Progenitor cell of endocrine pancreas (in vitro differentiated cells): Measurements from ENCODE around the gene SUCO. TPM values are rescaled to one million over a fixed set of nuclear protein-coding genes. Genes with fewer than 3 reads are reported as not detected.

ENCODE experiments used
- DNase-seq: peaks from one replicate; pipeline ENCODE4 v3.0.0; 2021; ENCODE audit warnings: low spot score; ENCODE audit not compliant: unreplicated experiment
- H3K27ac Mint-ChIP-seq: 2 replicates; pipeline ENCODE4 v1.8.0; 2021; ENCODE audit warnings: mild to moderate bottlenecking, moderate library complexity, mixed read lengths
- H3K27me3 Mint-ChIP-seq: 2 replicates; pipeline ENCODE4 v1.8.0; 2021; ENCODE audit warnings: mixed read lengths
- H3K36me3 Mint-ChIP-seq: 2 replicates; pipeline ENCODE4 v1.8.0; 2022; ENCODE audit warnings: mixed read lengths; ENCODE audit not compliant: insufficient read depth
- H3K4me1 Mint-ChIP-seq: 2 replicates; pipeline ENCODE4 v1.8.0; 2021; ENCODE audit warnings: low read depth, mixed read lengths
- H3K4me3 Mint-ChIP-seq: 2 replicates; pipeline ENCODE4 v1.8.0; 2021; ENCODE audit warnings: low read depth, mild to moderate bottlenecking, moderate library complexity, mixed read lengths
- H3K9me3 Mint-ChIP-seq: 2 replicates; pipeline ENCODE4 v1.8.0; 2021; ENCODE audit warnings: low read depth, mixed read lengths
- total RNA-seq: library from RNA; stranded (reverse); gene quantifications from 2 replicates; pipeline ENCODE4 v1.2.1, GENCODE V29; 2021
- TF ChIP-seq, protein P1 (sequence below): fragments of 200-600 bp; sonication (generic); IDR thresholded peaks from one replicate; pipeline ENCODE4 v1.5.0; 2021; ENCODE audit warnings: antibody characterized with exemption, mild to moderate bottlenecking; ENCODE audit not compliant: unreplicated experiment

SUCO gene
- total RNA-seq, 1 donor from 2014 or later = 58.0 TPM

DNA sequence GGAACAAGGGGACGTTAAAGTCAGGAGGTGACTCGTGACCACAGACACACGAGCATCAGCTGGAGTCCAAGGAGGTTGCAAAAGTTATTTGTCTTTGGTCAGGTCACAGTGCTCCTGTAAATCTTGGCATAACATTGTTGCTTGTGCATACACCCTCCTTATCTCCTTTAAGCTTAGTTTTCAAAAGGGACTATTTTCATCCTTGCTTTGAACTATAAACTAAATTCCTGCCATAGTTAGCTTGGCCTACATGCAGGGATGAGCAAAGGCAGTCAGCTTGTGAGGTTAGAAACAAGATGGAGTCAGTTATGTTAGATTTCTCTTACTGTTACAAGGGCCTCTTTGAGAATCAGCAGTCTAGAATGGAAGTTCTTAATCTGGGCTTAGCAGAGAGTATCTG lies 97.9 kb downstream of the SUCO start:
- Mint-ChIP-seq H3K4me3 (no peak overlapping the region), H3K9me3 (peaks cover 9% of the 10 kb centered on the region), H3K4me1 (peaks cover 6% of the 10 kb centered on the region), H3K27ac (no peak overlapping the region), H3K36me3 (no peaks in the 10 kb centered on the region), H3K27me3 (no peaks in the 10 kb centered on the region)
- no peak for DNase-seq
- TF ChIP-seq, protein P1, sequence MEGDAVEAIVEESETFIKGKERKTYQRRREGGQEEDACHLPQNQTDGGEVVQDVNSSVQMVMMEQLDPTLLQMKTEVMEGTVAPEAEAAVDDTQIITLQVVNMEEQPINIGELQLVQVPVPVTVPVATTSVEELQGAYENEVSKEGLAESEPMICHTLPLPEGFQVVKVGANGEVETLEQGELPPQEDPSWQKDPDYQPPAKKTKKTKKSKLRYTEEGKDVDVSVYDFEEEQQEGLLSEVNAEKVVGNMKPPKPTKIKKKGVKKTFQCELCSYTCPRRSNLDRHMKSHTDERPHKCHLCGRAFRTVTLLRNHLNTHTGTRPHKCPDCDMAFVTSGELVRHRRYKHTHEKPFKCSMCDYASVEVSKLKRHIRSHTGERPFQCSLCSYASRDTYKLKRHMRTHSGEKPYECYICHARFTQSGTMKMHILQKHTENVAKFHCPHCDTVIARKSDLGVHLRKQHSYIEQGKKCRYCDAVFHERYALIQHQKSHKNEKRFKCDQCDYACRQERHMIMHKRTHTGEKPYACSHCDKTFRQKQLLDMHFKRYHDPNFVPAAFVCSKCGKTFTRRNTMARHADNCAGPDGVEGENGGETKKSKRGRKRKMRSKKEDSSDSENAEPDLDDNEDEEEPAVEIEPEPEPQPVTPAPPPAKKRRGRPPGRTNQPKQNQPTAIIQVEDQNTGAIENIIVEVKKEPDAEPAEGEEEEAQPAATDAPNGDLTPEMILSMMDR = no peak

DNA sequence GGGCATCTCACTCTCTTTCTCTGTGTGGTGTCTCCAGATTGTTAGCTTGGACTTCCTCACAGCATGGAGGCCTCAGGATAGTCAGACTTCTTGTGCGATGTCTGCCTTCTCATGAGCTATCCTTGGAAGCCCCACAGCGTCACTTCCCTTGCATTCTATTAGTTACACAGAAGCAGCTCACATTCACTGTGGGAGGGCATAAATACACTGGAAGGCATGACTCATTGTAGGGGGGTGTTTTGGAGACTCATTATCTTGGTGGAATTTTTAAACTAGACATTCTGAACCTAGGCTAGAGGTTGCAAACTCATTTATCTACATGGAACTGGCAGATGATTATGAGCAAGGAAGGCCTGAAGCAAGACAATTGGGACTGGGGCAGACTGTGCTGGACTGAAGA lies 104.6 kb downstream of the SUCO start:
- Mint-ChIP-seq H3K36me3 (no peaks in the 10 kb centered on the region), H3K4me1 (no peaks in the 10 kb centered on the region), H3K4me3 (no peak overlapping the region), H3K9me3 (peaks cover 3% of the 10 kb centered on the region), H3K27me3 (no peaks in the 10 kb centered on the region), H3K27ac (no peak overlapping the region)
- no peak for DNase-seq
- TF ChIP-seq, protein P1 = no peak

DNA sequence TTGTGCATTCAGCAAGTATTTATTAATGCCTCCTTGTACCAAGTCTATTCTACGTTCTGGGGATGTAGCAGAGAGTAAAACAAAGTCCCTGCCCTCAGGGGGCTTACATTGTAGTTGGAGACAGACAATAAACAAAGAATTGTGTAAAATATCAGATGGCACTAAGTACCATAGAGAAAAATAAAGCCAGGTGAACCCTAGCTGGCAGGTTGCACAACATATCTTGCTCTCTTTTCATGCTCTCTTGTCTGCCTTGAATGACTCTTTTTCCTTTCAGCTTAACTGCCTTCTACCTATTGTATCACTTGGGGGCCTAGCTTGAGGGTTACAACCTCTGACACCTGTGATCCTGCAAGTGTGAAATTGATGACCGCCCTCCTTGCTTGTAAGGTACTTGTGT lies 105.3 kb downstream of the SUCO start:
- Mint-ChIP-seq H3K36me3 (no peaks in the 10 kb centered on the region), H3K27ac (no peak overlapping the region), H3K4me3 (no peak overlapping the region), H3K27me3 (no peaks in the 10 kb centered on the region), H3K9me3 (peaks cover 3% of the 10 kb centered on the region), H3K4me1 (no peaks in the 10 kb centered on the region)
- TF ChIP-seq, protein P1 = no peak
- DNase-seq = no peak

DNA sequence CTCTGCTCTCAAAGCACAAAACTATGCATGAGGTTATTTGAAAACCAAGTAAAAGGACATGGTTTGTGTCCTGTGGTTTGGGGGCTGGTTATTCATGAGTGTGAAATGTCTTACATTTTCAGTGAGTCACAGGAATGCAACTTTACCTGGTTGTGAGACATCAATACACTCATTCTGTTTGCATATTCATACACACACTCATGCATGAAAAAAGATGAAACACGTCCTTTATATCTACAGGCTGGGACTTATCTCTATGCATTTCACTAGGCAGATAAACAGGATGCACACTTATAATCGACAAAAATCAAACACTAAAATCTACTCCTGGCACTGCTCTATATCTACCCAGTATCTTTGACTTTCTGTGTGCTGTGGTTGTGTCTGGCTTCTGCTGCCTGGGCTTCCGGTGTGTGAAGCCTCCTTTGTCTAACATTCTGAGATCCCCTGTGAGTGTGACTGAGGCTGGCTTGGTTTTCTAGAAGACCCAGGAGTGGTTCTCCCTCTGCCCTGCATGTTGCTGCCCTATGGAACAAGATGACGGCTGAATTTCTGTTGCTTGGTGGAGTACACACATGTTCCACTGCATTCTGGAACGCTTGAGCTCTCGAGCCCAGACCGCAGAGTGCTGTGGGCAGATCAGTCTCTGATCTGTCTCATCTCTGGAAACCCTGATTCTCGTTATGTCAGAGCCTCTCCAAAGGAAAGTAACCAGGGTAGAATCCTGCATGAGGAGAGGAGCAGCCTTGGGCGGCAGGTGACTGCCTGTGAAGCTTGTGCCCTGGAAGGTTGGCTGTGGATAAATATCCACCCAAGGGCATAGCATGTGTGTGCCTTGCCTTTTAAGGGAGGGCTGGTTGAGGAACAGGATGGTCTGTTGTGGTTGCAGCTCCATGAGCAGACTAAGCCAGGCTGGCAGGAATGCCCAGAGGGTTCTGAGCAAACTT lies 106.2 kb downstream of the SUCO start:
- DNase-seq = no peak
- H3K9me3 Mint-ChIP-seq = peaks cover 3% of the 10 kb centered on the region
- no peaks in the 10 kb centered on the region for H3K27me3 Mint-ChIP-seq
- no peak overlapping the region for H3K4me3 Mint-ChIP-seq
- no peaks in the 10 kb centered on the region for H3K36me3 Mint-ChIP-seq
- TF ChIP-seq, protein P1 = no peak
- no peaks in the 10 kb centered on the region for H3K4me1 Mint-ChIP-seq
- H3K27ac Mint-ChIP-seq = no peak overlapping the region

DNA sequence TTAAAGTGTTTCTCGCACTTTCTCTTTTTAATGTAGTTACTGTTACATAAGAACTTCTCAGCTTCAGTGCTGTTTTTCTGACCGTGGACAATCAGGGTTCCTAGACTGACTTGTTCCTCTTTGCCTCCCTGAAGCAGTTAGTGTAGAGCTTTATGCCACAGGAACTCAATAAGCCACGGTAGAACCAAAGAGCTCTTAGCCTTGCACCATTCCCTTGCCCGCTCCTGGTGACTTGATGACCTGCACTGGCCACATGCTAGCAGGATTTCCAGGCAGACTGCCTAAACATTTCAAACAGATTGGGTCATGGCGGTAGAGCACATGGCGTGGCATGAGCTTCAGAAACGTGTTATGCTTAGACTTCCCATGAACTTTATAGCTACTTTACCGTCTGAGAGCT lies 107.2 kb downstream of the SUCO start:
- H3K36me3 Mint-ChIP-seq = no peaks in the 10 kb centered on the region
- no peaks in the 10 kb centered on the region for H3K4me1 Mint-ChIP-seq
- peaks cover 3% of the 10 kb centered on the region for H3K9me3 Mint-ChIP-seq
- no peak overlapping the region for H3K4me3 Mint-ChIP-seq
- DNase-seq = no peak
- no peaks in the 10 kb centered on the region for H3K27me3 Mint-ChIP-seq
- no peak overlapping the region for H3K27ac Mint-ChIP-seq
- TF ChIP-seq, protein P1 = no peak
